ENCODE results near the gene IPO4.
A peak's percentile ranks its signal among the peaks of the same experiment; 100 is the strongest.
"Not testable (repeated sequence)": the region's sequence is repeated elsewhere in the genome, so short reads cannot be mapped to it uniquely, and the experiment has no call there.

IPO4 gene

GRCh38 chr14:24215495-24216344, 27.1 kb upstream of the IPO4 start, which contains the start of gene MDP1:
Gene MDP1 (minus strand): TSS chr14:24216066. CDS start chr14:24215955, 111 bp downstream.
- peak; percentile 76 to 89 for DNase-seq

- no peak for DNase-seq
Observed at GRCh38 chr14:24213866-24214662, 25.4 kb upstream of the IPO4 start.

- DNase-seq: peak; percentile 93 to 96
Observed at GRCh38 chr14:24212924-24213865, 24.6 kb upstream of the IPO4 start, which contains the start of gene CHMP4A. Gene CHMP4A (minus strand): TSS chr14:24213488. CDS start chr14:24213439, 49 bp downstream.

- no peak for DNase-seq
Observed at GRCh38 chr14:24211311-24211710, 22.7 kb upstream of the IPO4 start.

- DNase-seq: no peak
Observed at GRCh38 chr14:24207625-24208024, 19.0 kb upstream of the IPO4 start.

GRCh38 chr14:24207104-24207551, 18.5 kb upstream of the IPO4 start:
- no peak for DNase-seq

GRCh38 chr14:24206260-24207103, 17.9 kb upstream of the IPO4 start:
- DNase-seq: no peak

GRCh38 chr14:24204163-24205146, 15.8 kb upstream of the IPO4 start:
- DNase-seq: no peak

- not testable (repeated sequence) for DNase-seq
Observed at GRCh38 chr14:24203249-24203886, 14.8 kb upstream of the IPO4 start.

GRCh38 chr14:24202538-24202937, 13.9 kb upstream of the IPO4 start:
- DNase-seq: not testable (repeated sequence)

GRCh38 chr14:24198814-24199524, 10.4 kb upstream of the IPO4 start:
- DNase-seq: no peak

GRCh38 chr14:24197056-24197450, 8.4 kb upstream of the IPO4 start:
- no peak for DNase-seq

- no peak for DNase-seq
Observed at GRCh38 chr14:24196071-24197055, 7.7 kb upstream of the IPO4 start.

- peak; percentile 72 to 82 for DNase-seq
Observed at GRCh38 chr14:24195186-24196070, 6.8 kb upstream of the IPO4 start, which contains the start of gene TM9SF1. Gene TM9SF1 (minus strand): TSS chr14:24195441. CDS start chr14:24195019, 422 bp downstream.

- no peak for DNase-seq
Observed at GRCh38 chr14:24194873-24195185, 6.2 kb upstream of the IPO4 start.

GRCh38 chr14:24194186-24194872, 5.7 kb upstream of the IPO4 start:
- DNase-seq: no peak
